Measurements from ENCODE around the gene XRCC3.

Gene XRCC3

GRCh38 chr14:103705504-103706284, 9.6 kb downstream of the XRCC3 start:
- DNase-seq = no peak

GRCh38 chr14:103705118-103705503, 10.1 kb downstream of the XRCC3 start:
- DNase-seq = no peak

- no peak for DNase-seq
Observed at GRCh38 chr14:103704708-103705107, 10.5 kb downstream of the XRCC3 start.

GRCh38 chr14:103703433-103704385, 11.5 kb downstream of the XRCC3 start:
- DNase-seq = no peak

GRCh38 chr14:103702497-103703432, 12.5 kb downstream of the XRCC3 start:
- no peak for DNase-seq

GRCh38 chr14:103702095-103702494, 13.2 kb downstream of the XRCC3 start:
- DNase-seq = no peak

- no peak for DNase-seq
Observed at GRCh38 chr14:103700753-103701490, 14.3 kb downstream of the XRCC3 start.

- DNase-seq = no peak
Observed at GRCh38 chr14:103699901-103700752, 15.1 kb downstream of the XRCC3 start.

GRCh38 chr14:103699261-103699661, 16.0 kb downstream of the XRCC3 start:
- DNase-seq = no peak

- no peak for DNase-seq
Observed at GRCh38 chr14:103698380-103699260, 16.6 kb downstream of the XRCC3 start.

GRCh38 chr14:103697603-103698379, 17.5 kb downstream of the XRCC3 start:
- no peak for DNase-seq

GRCh38 chr14:103697206-103697602, 18.0 kb downstream of the XRCC3 start:
- no peak for DNase-seq

GRCh38 chr14:103696466-103697071, 18.7 kb downstream of the XRCC3 start:
- DNase-seq = no peak

GRCh38 chr14:103696070-103696402, 19.2 kb downstream of the XRCC3 start:
- DNase-seq = no peak

- DNase-seq = no peak
Observed at GRCh38 chr14:103695296-103696069, 19.8 kb downstream of the XRCC3 start.

- no peak for DNase-seq
Observed at GRCh38 chr14:103694572-103695026, 20.7 kb downstream of the XRCC3 start.

- no peak for DNase-seq
Observed at GRCh38 chr14:103693515-103693914, 21.7 kb downstream of the XRCC3 start.

- no peak for DNase-seq
Observed at GRCh38 chr14:103692871-103693270, 22.4 kb downstream of the XRCC3 start.

All from activated CD4-positive, alpha-beta T cell treated with anti-CD3 and anti-CD28 coated beads for 1 hour (primary cell).